HEK293 (cell line): ENCODE data around the gene PTTG1.

Source experiments
- KLF10 ChIP-seq: fragments of 450-650 bp; IDR thresholded peaks from 2 replicates; pipeline ENCODE4 v1.5.1; 2018; ENCODE audit warnings: missing biosample characterization, mild to moderate bottlenecking, missing genetic modification characterization
- TRIM28 ChIP-seq: IDR thresholded peaks from 2 replicates; pipeline ENCODE4 v1.6.1; 2011; ENCODE audit warnings: low read length, control low read depth, borderline replicate concordance
- ZNF302 ChIP-seq: fragments of 450-650 bp; formaldehyde crosslinking; IDR thresholded peaks from 2 replicates; pipeline ENCODE4 v1.5.1; 2016; ENCODE audit warnings: missing biosample characterization, missing genetic modification characterization, low read depth
- ZNF324 ChIP-seq: fragments of 450-650 bp; formaldehyde crosslinking; IDR thresholded peaks from 2 replicates; pipeline ENCODE4 v1.5.1; 2016; ENCODE audit warnings: missing biosample characterization, missing genetic modification characterization
- ZNF555 ChIP-seq: fragments of 450-650 bp; formaldehyde crosslinking; conservative IDR thresholded peaks from 2 replicates; pipeline ENCODE4 v1.5.1; 2017; ENCODE audit warnings: missing biosample characterization, mild to moderate bottlenecking, missing genetic modification characterization, inconsistent platforms
- ZNF707 ChIP-seq: fragments of 450-650 bp; formaldehyde crosslinking; IDR thresholded peaks from 2 replicates; pipeline ENCODE4 v1.5.1; 2016; ENCODE audit warnings: missing biosample characterization, missing genetic modification characterization
- ZNF776 ChIP-seq: fragments of 450-650 bp; formaldehyde crosslinking; IDR thresholded peaks from 2 replicates; pipeline ENCODE4 v1.5.0; 2017; ENCODE audit warnings: missing biosample characterization, missing genetic modification characterization, borderline replicate concordance
- TF ChIP-seq, protein P1 (sequence below): fragments of 450-650 bp; formaldehyde crosslinking; IDR thresholded peaks from 2 replicates; pipeline ENCODE4 v1.5.1; 2016; ENCODE audit warnings: missing biosample characterization, missing genetic modification characterization
- TF ChIP-seq, protein P2 (sequence below): fragments of 450-650 bp; formaldehyde crosslinking; IDR thresholded peaks from 2 replicates; pipeline ENCODE4 v1.5.1; 2016; ENCODE audit warnings: missing biosample characterization, missing genetic modification characterization
- TF ChIP-seq, protein P3 (sequence below): fragments of 450-650 bp; formaldehyde crosslinking; IDR thresholded peaks from 2 replicates; pipeline ENCODE4 v1.5.1; 2016; ENCODE audit warnings: missing biosample characterization, missing genetic modification characterization
- TF ChIP-seq, protein P4 (sequence below): fragments of 450-650 bp; formaldehyde crosslinking; IDR thresholded peaks from 2 replicates; pipeline ENCODE4 v1.5.1; 2016; ENCODE audit warnings: missing biosample characterization, missing genetic modification characterization
- TF ChIP-seq, protein P5 (sequence below): fragments of 450-650 bp; formaldehyde crosslinking; optimal IDR thresholded peaks from 2 replicates; pipeline ENCODE3; 2016; ENCODE audit warnings: missing biosample characterization, mild to moderate bottlenecking, missing genetic modification characterization

DNA sequence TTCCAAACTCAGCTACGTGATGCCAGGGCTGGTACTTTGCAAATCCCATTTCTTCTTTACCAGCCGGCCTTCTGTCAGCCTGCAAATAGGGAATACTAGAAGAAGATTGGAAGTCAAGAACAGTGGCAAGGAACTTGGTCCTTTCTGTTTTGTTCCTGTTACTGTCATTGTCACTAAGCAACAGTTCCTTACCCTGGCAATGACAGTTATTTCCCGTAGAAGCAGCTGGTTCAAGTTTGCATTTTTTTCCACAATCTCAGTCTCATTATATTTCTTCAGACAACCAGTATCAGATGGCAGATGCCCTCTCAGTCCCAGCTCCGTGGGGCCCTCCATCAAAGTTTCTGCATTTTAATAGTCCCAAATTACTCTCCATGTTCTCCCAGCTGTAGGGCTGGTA, 42.1 kb upstream of the PTTG1 start:
- TF ChIP-seq ZNF302 (tag by site-specific recombination) = no peak
- TF ChIP-seq ZNF555 (tag by site-specific recombination) = no peak
- TF ChIP-seq, protein P1, sequence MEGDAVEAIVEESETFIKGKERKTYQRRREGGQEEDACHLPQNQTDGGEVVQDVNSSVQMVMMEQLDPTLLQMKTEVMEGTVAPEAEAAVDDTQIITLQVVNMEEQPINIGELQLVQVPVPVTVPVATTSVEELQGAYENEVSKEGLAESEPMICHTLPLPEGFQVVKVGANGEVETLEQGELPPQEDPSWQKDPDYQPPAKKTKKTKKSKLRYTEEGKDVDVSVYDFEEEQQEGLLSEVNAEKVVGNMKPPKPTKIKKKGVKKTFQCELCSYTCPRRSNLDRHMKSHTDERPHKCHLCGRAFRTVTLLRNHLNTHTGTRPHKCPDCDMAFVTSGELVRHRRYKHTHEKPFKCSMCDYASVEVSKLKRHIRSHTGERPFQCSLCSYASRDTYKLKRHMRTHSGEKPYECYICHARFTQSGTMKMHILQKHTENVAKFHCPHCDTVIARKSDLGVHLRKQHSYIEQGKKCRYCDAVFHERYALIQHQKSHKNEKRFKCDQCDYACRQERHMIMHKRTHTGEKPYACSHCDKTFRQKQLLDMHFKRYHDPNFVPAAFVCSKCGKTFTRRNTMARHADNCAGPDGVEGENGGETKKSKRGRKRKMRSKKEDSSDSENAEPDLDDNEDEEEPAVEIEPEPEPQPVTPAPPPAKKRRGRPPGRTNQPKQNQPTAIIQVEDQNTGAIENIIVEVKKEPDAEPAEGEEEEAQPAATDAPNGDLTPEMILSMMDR = no peak
- TF ChIP-seq ZNF324 (tag by site-specific recombination) = no peak
- no peak for TF ChIP-seq KLF10 (tag by site-specific recombination)
- TF ChIP-seq, protein P2, sequence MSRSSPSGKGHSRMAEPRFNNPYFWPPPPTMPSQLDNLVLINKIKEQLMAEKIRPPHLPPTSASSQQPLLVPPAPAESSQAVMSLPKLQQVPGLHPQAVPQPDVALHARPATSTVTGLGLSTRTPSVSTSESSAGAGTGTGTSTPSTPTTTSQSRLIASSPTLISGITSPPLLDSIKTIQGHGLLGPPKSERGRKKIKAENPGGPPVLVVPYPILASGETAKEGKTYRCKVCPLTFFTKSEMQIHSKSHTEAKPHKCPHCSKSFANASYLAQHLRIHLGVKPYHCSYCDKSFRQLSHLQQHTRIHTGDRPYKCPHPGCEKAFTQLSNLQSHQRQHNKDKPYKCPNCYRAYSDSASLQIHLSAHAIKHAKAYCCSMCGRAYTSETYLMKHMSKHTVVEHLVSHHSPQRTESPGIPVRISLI (tag by site-specific recombination) = no peak
- TF ChIP-seq, protein P3, sequence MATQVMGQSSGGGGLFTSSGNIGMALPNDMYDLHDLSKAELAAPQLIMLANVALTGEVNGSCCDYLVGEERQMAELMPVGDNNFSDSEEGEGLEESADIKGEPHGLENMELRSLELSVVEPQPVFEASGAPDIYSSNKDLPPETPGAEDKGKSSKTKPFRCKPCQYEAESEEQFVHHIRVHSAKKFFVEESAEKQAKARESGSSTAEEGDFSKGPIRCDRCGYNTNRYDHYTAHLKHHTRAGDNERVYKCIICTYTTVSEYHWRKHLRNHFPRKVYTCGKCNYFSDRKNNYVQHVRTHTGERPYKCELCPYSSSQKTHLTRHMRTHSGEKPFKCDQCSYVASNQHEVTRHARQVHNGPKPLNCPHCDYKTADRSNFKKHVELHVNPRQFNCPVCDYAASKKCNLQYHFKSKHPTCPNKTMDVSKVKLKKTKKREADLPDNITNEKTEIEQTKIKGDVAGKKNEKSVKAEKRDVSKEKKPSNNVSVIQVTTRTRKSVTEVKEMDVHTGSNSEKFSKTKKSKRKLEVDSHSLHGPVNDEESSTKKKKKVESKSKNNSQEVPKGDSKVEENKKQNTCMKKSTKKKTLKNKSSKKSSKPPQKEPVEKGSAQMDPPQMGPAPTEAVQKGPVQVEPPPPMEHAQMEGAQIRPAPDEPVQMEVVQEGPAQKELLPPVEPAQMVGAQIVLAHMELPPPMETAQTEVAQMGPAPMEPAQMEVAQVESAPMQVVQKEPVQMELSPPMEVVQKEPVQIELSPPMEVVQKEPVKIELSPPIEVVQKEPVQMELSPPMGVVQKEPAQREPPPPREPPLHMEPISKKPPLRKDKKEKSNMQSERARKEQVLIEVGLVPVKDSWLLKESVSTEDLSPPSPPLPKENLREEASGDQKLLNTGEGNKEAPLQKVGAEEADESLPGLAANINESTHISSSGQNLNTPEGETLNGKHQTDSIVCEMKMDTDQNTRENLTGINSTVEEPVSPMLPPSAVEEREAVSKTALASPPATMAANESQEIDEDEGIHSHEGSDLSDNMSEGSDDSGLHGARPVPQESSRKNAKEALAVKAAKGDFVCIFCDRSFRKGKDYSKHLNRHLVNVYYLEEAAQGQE (tag by site-specific recombination) = no peak
- TF ChIP-seq, protein P4, sequence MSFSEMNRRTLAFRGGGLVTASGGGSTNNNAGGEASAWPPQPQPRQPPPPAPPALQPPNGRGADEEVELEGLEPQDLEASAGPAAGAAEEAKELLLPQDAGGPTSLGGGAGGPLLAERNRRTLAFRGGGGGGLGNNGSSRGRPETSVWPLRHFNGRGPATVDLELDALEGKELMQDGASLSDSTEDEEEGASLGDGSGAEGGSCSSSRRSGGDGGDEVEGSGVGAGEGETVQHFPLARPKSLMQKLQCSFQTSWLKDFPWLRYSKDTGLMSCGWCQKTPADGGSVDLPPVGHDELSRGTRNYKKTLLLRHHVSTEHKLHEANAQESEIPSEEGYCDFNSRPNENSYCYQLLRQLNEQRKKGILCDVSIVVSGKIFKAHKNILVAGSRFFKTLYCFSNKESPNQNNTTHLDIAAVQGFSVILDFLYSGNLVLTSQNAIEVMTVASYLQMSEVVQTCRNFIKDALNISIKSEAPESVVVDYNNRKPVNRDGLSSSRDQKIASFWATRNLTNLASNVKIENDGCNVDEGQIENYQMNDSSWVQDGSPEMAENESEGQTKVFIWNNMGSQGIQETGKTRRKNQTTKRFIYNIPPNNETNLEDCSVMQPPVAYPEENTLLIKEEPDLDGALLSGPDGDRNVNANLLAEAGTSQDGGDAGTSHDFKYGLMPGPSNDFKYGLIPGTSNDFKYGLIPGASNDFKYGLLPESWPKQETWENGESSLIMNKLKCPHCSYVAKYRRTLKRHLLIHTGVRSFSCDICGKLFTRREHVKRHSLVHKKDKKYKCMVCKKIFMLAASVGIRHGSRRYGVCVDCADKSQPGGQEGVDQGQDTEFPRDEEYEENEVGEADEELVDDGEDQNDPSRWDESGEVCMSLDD (tag by site-specific recombination) = no peak
- TF ChIP-seq TRIM28 = no peak
- TF ChIP-seq, protein P5, sequence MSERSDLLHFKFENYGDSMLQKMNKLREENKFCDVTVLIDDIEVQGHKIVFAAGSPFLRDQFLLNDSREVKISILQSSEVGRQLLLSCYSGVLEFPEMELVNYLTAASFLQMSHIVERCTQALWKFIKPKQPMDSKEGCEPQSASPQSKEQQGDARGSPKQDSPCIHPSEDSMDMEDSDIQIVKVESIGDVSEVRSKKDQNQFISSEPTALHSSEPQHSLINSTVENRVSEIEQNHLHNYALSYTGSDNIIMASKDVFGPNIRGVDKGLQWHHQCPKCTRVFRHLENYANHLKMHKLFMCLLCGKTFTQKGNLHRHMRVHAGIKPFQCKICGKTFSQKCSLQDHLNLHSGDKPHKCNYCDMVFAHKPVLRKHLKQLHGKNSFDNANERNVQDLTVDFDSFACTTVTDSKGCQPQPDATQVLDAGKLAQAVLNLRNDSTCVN = no peak
- TF ChIP-seq ZNF776 (tag by site-specific recombination) = no peak
- no peak for TF ChIP-seq ZNF707 (tag by site-specific recombination)
